HCT116 (cell line): ENCODE results near the gene WDR74. TPM values are rescaled to one million over a fixed set of nuclear protein-coding genes. Genes with fewer than 3 reads are reported as not detected.

Experiments used
- ATAC-seq: fragments of 200-7000 bp; cut with Tn5 transposase; 2 replicates; pipeline ENCODE4 v1.9.1; 2020; ENCODE audit warnings: mild to moderate bottlenecking, moderate library complexity
- BruUV-seq: library from RNA; stranded (reverse); fragments of 400-500 nt; replicated peaks from 2 replicates; lab custom pipeline; 2021; lab: Mats Ljungman, UMichigan
- CTCF ChIA-PET: fragments of 300-600 bp; sonication (Branson Sonifier 250); formaldehyde crosslinking; loops from one replicate; lab custom pipeline; 2021; ENCODE audit warnings: antibody characterized with exemption; lab: Charles Lee
- POLR2A ChIA-PET: fragments of 300-600, 350-600 bp; sonication (Branson Sonifier 250); formaldehyde crosslinking; loops from one replicate; lab custom pipeline; 2021; ENCODE audit warnings: antibody characterized with exemption; lab: Charles Lee
- RAD21 ChIA-PET, 2 experiments: fragments of 300-600 bp; sonication (Branson Sonifier 250); formaldehyde crosslinking; loops; one replicate each; lab custom pipeline; 2023; ENCODE audit warnings: low total read pairs in 2 of 2; ENCODE audit not compliant: uncharacterized antibody in 2 of 2, unreplicated experiment in 2 of 2, low non-redundant PET in 1 of 2; lab: Charles Lee
- DNase-seq: peaks from one replicate; pipeline ENCODE4 v3.0.0-alpha.2; 2010; ENCODE audit warnings: low read depth, low spot score
- H2AFZ ChIP-seq: fragments of 200-600 bp; shearing (Covaris generic), sonication (generic); 2 replicates; pipeline ENCODE4 v1.6.1; 2017; ENCODE audit warnings: low read depth, mixed run types, mixed read lengths, antibody characterized with exemption, low read length; ENCODE audit not compliant: poor library complexity, severe bottlenecking
- H3K27ac ChIP-seq: 2 replicates; pipeline ENCODE4 v1.5.1; 2012; ENCODE audit warnings: low read depth, low read length
- H3K27me3 ChIP-seq: fragments of 200-600 bp; sonication (generic); 2 replicates; pipeline ENCODE4 v1.6.1; 2016; ENCODE audit warnings: mixed run types, low read length, mixed read lengths; ENCODE audit not compliant: insufficient read depth
- H3K36me3 ChIP-seq, 2 experiments: fragments of 200-500 bp in 1 of 2; fragments of 200-600 bp in 1 of 2; sonication (Bioruptor generic) in 1 of 2; sonication (generic) in 1 of 2; 2 replicates each; pipeline versions ENCODE4 v1.5.1 to v1.6.1; 2014 to 2016; ENCODE audit warnings: low read length in 2 of 2, inconsistent platforms in 1 of 2, mixed read lengths in 1 of 2, mixed run types in 1 of 2; ENCODE audit not compliant: insufficient read depth in 2 of 2, control insufficient read depth in 1 of 2
- H3K4me1 ChIP-seq, 2 experiments: fragments of 200-600 bp in 1 of 2; sonication (generic) in 1 of 2; 2 replicates each; pipeline versions ENCODE4 v1.5.1 to v1.6.1; 2012 to 2017; ENCODE audit warnings: low read length in 2 of 2, inconsistent platforms in 1 of 2, mild to moderate bottlenecking in 1 of 2, mixed read lengths in 1 of 2, mixed run types in 1 of 2, moderate library complexity in 1 of 2; ENCODE audit not compliant: insufficient read depth in 2 of 2, control insufficient read depth in 1 of 2
- H3K4me2 ChIP-seq: fragments of 200-600 bp; sonication (generic); 2 replicates; pipeline ENCODE4 v1.6.1; 2017; ENCODE audit warnings: mixed run types, low read length, mixed read lengths
- H3K4me3 ChIP-seq, 2 experiments: fragments of 200-600 bp in 1 of 2; sonication (generic) in 1 of 2; replicated peaks in 1 of 2; 2 replicates each; pipeline ENCODE4 v1.5.1; 2011 to 2016; ENCODE audit warnings: low read length in 2 of 2, control low read depth in 1 of 2, low read depth in 1 of 2, mild to moderate bottlenecking in 1 of 2, mixed read lengths in 1 of 2, mixed run types in 1 of 2
- H3K79me2 ChIP-seq: fragments of 200-600 bp; sonication (generic); 2 replicates; pipeline ENCODE4 v1.6.1; 2017; ENCODE audit warnings: mild to moderate bottlenecking, mixed run types, low read length, moderate library complexity, mixed read lengths; ENCODE audit not compliant: insufficient read depth
- H3K9ac ChIP-seq: fragments of 200-600 bp; sonication (generic); 2 replicates; pipeline ENCODE4 v1.6.1; 2016; ENCODE audit warnings: low read length, mixed read lengths
- H3K9me2 ChIP-seq: fragments of 200-600 bp; sonication (generic), shearing (Covaris generic); 2 replicates; pipeline ENCODE4 v1.6.1; 2017; ENCODE audit warnings: mixed run types, mild to moderate bottlenecking, moderate library complexity; ENCODE audit not compliant: insufficient read depth
- H3K9me3 ChIP-seq, 2 experiments: fragments of 200-500 bp in 1 of 2; fragments of 200-600 bp in 1 of 2; sonication (Bioruptor generic) in 1 of 2; sonication (generic) in 1 of 2; 2 replicates each; pipeline ENCODE4 v1.6.1; 2014 to 2017; ENCODE audit warnings: low read length in 2 of 2, mixed read lengths in 2 of 2, inconsistent platforms in 1 of 2, low read depth in 1 of 2, mild to moderate bottlenecking in 1 of 2, mixed run types in 1 of 2, moderate library complexity in 1 of 2; ENCODE audit not compliant: control insufficient read depth in 1 of 2, insufficient read depth in 1 of 2
- H4K20me1 ChIP-seq: fragments of 200-600 bp; sonication (generic), shearing (Covaris generic); 2 replicates; pipeline ENCODE4 v1.6.1; 2017; ENCODE audit warnings: mixed run types, mild to moderate bottlenecking, moderate library complexity; ENCODE audit not compliant: insufficient read depth
- ELF1 ChIP-seq: IDR thresholded peaks from 2 replicates; pipeline ENCODE4 v1.6.1; 2012; ENCODE audit warnings: low read depth, borderline replicate concordance
- EZH2phosphoT487 ChIP-seq: fragments of 200-600 bp; IDR thresholded peaks from 2 replicates; pipeline ENCODE4 v1.6.1; 2018; ENCODE audit warnings: antibody characterized with exemption, borderline replicate concordance
- JUND ChIP-seq: IDR thresholded peaks from 2 replicates; pipeline ENCODE4 v1.6.1; 2012
- SIN3A ChIP-seq: IDR thresholded peaks from 2 replicates; pipeline ENCODE4 v1.6.1; 2012; ENCODE audit warnings: low read depth
- intact Hi-C: fragments of 100-400 bp; cut with micrococcal nuclease; formaldehyde crosslinking; loops from 2 replicates; pipeline ENCODE4 v1.10.0; 2022
- total RNA-seq: library from RNA; stranded (reverse); gene quantifications from one replicate; pipeline ENCODE4 v1.2.1, GENCODE V29; 2021; ENCODE audit not compliant: unreplicated experiment
- TF ChIP-seq, protein P1 (sequence below), 3 experiments: fragments of 200-600 bp in 1 of 3; sonication (generic) in 1 of 3; IDR thresholded peaks in 2 of 3; conservative IDR thresholded peaks in 1 of 3; 2 replicates each; pipeline ENCODE4 v1.5.1; 2012 to 2017; ENCODE audit warnings: low read depth in 2 of 3, low read length in 2 of 3, antibody characterized with exemption in 1 of 3, borderline replicate concordance in 1 of 3, control low read depth in 1 of 3, mild to moderate bottlenecking in 1 of 3, mixed read lengths in 1 of 3, mixed run types in 1 of 3, moderate library complexity in 1 of 3; ENCODE audit not compliant: insufficient read depth in 1 of 3

Gene WDR74
- total RNA-seq, 1 experiment from 2014 or later = 111 TPM

DNA sequence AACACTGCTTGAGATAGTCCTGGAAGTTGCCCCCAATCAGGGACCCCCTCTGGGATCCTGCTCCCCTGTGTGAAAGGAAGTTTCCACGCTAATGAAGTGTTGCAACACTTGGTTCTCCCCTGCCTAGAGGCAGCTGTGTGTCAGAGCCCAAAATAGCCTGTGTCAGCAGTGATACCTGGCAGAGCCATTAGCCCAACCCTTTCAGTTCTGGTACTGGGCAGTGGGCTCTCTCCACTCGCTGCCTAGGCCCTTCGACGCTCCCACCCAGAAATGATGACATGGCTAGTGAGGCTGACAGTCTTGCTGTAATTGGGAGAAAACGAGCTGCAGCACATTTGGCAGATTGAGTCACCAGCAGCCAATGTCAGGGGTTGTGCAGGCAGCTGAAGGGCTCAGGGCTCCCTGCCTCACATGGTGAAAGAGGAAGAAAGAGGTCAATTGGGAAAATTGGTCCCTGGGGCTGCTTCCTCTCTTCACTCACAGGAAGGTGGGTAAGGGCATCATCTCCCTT, 32.7 kb downstream of the WDR74 start:
- no peaks in the 10 kb centered on the region for H3K9me2 ChIP-seq
- no peaks in the 10 kb centered on the region for H3K9me3 ChIP-seq
- peaks cover 30% of the 10 kb centered on the region for H3K79me2 ChIP-seq
- ChIA-PET CTCF (no interaction called here), RAD21 (no interaction called here), POLR2A (interaction anchor here (1.2 to 2.2 kb wide), 9 partner anchors 8 to 53 kb away, joined by 3 to 26 read pairs (median 5); partner anchors contain the start of genes STX5, TEX54, TMEM179B and WDR74)
- H4K20me1 ChIP-seq = no peaks in the 10 kb centered on the region
- peak overlapping the region; percentile 86; the same call in 1 of the 2 replicates for H3K4me2 ChIP-seq
- H3K4me3 ChIP-seq = no peak overlapping the region
- DNase-seq (no peak), ATAC-seq (no peak)
- no peak overlapping the region for H3K9ac ChIP-seq
- H3K27me3 ChIP-seq = no peaks in the 10 kb centered on the region
- peaks cover 11 to 13% of the 10 kb centered on the region in 2 experiments for H3K36me3 ChIP-seq
- TF ChIP-seq SIN3A = no peak
- peaks cover 0 to 21% of the 10 kb centered on the region in 2 experiments; a peak in 3 of 4 replicates for H3K4me1 ChIP-seq
- intact Hi-C loops = no loop called here
- H2AFZ ChIP-seq = no peak overlapping the region
- no peak overlapping the region for H3K27ac ChIP-seq
- BruUV-seq = no TSS peak

DNA sequence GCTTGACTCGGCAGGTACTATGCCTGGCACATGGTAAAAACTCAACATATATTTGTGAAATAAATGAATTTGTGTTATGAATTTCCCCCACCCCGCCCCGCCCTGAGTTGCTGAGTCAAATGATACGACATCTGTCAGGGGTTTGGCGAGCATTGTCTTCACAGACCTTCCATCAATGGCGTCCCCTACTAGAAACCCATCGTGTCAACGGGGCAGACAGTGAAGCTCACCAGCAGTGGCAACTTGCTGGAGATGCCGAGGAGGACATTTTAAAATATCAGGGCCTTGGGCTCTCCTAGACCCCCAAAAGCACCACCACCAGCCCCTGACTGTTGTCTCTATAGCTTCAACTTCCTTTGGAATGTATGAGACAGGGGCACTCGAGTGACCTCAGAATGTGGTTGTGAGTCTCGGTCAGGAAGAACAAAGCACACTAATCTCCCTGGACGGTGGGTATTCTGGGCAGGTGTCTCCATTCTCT, 33.4 kb downstream of the WDR74 start:
- peak; percentile 6; the same call in 1 of the 2 replicates for ATAC-seq
- Histone ChIP-seq H3K27ac (peak overlapping the region; percentile 85; the same call in 1 of the 2 replicates), H3K9ac (peak overlapping the region; percentile 89), H3K9me3 (no peaks in the 10 kb centered on the region), H4K20me1 (no peaks in the 10 kb centered on the region), H3K4me2 (peak overlapping the region; percentile 86), H3K9me2 (no peaks in the 10 kb centered on the region), H3K36me3 (peaks cover 18 to 20% of the 10 kb centered on the region in 2 experiments), H3K4me3 (peak overlapping the region; percentile 68 to 79), H3K27me3 (no peaks in the 10 kb centered on the region), H2AFZ (peak overlapping the region; percentile 64), H3K4me1 (peaks cover 0 to 21% of the 10 kb centered on the region in 2 experiments; a peak in 3 of 4 replicates), H3K79me2 (peaks cover 37% of the 10 kb centered on the region)
- ChIA-PET POLR2A (interaction anchor here (0.6 to 2.2 kb wide), 11 partner anchors 9 to 214 kb away, joined by 3 to 26 read pairs (median 5); partner anchors contain the start of genes STX5, TEX54, TMEM179B and WDR74), RAD21 (no interaction called here), CTCF (interaction anchor here (0.6 kb wide), 1 partner anchor 56 kb away, joined by 3 read pairs; no protein-coding TSS in a partner anchor)
- TF ChIP-seq JUND (no peak), SIN3A (no peak), ELF1 (no peak), EZH2phosphoT487 (no peak)
- TF ChIP-seq, protein P1, sequence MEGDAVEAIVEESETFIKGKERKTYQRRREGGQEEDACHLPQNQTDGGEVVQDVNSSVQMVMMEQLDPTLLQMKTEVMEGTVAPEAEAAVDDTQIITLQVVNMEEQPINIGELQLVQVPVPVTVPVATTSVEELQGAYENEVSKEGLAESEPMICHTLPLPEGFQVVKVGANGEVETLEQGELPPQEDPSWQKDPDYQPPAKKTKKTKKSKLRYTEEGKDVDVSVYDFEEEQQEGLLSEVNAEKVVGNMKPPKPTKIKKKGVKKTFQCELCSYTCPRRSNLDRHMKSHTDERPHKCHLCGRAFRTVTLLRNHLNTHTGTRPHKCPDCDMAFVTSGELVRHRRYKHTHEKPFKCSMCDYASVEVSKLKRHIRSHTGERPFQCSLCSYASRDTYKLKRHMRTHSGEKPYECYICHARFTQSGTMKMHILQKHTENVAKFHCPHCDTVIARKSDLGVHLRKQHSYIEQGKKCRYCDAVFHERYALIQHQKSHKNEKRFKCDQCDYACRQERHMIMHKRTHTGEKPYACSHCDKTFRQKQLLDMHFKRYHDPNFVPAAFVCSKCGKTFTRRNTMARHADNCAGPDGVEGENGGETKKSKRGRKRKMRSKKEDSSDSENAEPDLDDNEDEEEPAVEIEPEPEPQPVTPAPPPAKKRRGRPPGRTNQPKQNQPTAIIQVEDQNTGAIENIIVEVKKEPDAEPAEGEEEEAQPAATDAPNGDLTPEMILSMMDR (IDR thresholded peaks at IDR 0.05 in 2 of 3, conservative IDR thresholded peaks at IDR 0.05 in 1 of 3; ENCODE audit: borderline replicate concordance in 1 of 3, insufficient read depth in 1 of 3, low read depth in 2 of 3, low read length in 2 of 3) = no peak
- BruUV-seq = TSS peak; percentile 83
- intact Hi-C loops = no loop called here
- DNase-seq = no peak
